GM08714 (cell line): ENCODE results near the gene HMCN2.
"Not testable (repeated sequence)": the region's sequence is repeated elsewhere in the genome, so short reads cannot be mapped to it uniquely, and the experiment has no call there.

Experiments used
- H3K4me3 ChIP-seq: fragments of 200-500 bp; sonication (Bioruptor generic); 2 replicates; pipeline ENCODE4 v1.5.1; 2014; ENCODE audit warnings: mild to moderate bottlenecking, low read length, inconsistent platforms
- ZNF274 ChIP-seq: IDR thresholded peaks from 2 replicates; pipeline ENCODE4 v1.6.1; 2012; ENCODE audit warnings: mild to moderate bottlenecking, low read depth, low read length

HMCN2 gene

GRCh38 chr9:130266236-130267098 lies 907 bp downstream of the HMCN2 start:
- no peak overlapping the region for H3K4me3 ChIP-seq
- no peak for TF ChIP-seq ZNF274

- no peak overlapping the region for H3K4me3 ChIP-seq
- TF ChIP-seq ZNF274, result no peak
Observed at GRCh38 chr9:130267930-130268329, 2.4 kb downstream of the HMCN2 start.

DNA sequence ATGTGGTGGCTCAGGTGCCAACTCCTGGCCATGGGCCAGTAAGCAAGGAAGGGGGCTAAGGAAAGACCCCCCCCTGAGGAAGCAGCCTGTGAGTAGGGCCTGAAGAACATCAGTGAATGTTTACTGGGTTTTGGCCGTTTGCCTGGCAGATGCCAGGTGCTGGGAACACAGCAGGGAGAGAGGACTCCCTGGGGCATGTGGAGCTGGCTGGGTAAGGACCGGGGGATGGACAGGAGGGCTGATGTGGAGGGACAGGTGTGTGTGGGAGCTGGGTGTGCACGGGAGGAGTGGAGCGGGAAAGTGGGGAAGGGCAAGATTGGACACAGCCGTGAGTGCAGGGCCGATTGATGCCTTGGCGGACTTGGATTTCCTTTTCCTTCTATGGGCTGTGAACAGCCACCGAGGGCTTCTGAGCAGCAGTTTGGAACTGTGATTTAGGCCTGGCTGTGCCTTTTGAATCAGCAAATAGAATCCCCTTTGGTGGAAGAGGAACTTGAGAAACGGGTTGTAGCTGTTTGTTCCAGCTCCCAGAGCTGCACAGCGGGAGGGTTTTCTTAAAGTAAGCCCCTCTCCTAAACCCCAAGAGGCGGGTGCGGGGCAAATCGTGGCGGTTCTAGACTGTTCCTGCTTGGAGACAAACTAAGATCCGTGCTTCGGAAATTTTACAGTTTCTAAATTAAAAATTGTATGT lies 3.1 kb downstream of the HMCN2 start:
- TF ChIP-seq ZNF274, result no peak
- H3K4me3 ChIP-seq, result no peak overlapping the region

DNA sequence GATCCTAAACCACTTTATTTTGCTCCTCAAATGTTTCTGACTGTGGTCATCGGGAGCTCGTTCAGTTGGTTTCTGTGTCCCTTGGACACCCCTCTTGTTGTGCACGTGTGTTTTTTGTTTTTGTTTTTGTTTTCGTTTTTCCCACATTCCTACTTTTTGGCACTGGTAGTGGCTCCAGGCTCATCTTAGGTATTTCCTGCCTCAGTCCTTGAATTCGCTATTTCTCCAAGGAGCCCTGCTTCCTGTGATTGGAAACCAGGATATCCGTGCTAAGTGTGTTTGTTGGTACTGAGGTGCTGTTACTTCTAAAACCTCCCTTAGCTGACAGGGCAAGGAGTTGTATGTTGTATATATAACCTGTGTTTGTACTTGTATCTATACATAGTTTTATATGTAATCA lies 5.9 kb downstream of the HMCN2 start:
- no peak overlapping the region for H3K4me3 ChIP-seq
- TF ChIP-seq ZNF274, result no peak

DNA sequence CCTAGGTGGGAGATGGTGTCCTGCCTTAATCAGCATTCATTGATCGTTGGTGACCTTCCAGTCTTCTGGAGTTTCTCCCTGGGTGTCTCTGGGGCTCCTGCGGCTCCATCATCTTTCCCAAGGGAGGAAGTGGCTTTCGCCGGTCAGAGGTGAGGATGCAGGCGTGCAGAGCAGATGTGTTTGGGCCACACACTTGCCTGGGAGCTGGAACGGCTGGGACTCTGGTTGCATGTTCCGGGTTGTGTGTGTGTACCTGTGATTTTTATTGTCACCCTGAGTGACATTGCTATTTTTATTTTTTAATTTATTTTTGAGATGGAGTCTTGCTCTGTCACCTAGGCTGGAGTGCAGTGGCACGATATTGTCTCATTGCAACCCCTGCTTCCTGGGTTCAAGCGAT lies 9.6 kb downstream of the HMCN2 start:
- no peak for TF ChIP-seq ZNF274

DNA sequence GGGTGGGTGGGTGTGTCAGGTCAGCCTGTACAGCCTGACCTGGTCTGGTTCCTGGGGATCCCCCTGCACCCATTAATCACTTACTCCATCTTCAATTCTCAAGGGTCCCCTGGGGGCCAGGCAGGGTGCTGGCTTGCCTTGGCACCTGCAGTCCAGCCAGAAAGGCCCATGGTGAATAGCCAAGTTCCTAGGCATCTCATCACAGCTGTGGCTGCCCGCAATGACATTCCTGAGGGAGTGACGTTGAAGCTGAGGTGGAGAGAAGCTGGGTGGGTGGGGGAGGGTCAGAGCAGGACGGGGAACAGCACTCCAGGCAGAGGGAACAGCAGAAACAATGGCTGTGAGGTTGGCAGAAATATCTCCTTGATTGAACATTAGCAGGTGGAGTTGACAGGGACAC lies 10.6 kb downstream of the HMCN2 start:
- TF ChIP-seq ZNF274, result no peak

More for the DNA sequence above, 9.6 kb downstream of the HMCN2 start:
- no peak overlapping the region for H3K4me3 ChIP-seq

DNA sequence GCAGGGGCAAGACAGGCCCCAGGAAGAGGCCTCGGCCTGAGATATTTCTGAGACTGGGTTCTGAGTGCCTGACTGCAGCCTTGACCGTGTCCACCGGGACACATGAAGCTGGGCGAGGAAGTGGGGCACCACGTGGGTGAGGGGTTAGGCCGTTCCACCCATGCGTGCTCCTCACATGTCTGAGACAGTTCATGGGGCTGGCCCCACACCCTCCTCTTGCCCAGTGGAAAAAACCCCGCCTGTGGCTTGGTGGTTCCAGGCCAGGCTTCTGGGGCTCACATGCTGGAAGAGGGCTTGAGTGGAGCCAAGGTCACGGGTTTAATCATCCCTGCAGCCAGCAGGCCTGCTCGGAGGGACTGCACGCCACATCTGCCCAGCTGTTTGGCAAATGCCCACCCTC lies 11.4 kb downstream of the HMCN2 start:
- TF ChIP-seq ZNF274, result no peak

More for the DNA sequence above, 10.6 kb downstream of the HMCN2 start:
- H3K4me3 ChIP-seq, result no peak overlapping the region

GRCh38 chr9:130277525-130277924 lies 12.0 kb downstream of the HMCN2 start:
- not testable (repeated sequence) for H3K4me3 ChIP-seq

More for the DNA sequence above, 11.4 kb downstream of the HMCN2 start:
- no peak overlapping the region for H3K4me3 ChIP-seq

- no peak overlapping the region for H3K4me3 ChIP-seq
- TF ChIP-seq ZNF274, result no peak
Observed at GRCh38 chr9:130283539-130284248, 18.1 kb downstream of the HMCN2 start.

GRCh38 chr9:130284249-130284625 lies 18.7 kb downstream of the HMCN2 start:
- no peak overlapping the region for H3K4me3 ChIP-seq
- no peak for TF ChIP-seq ZNF274

GRCh38 chr9:130284690-130285089 lies 19.1 kb downstream of the HMCN2 start:
- TF ChIP-seq ZNF274, result no peak
- no peak overlapping the region for H3K4me3 ChIP-seq

- no peak for TF ChIP-seq ZNF274
- H3K4me3 ChIP-seq, result no peak overlapping the region
Observed at GRCh38 chr9:130285271-130285670, 19.7 kb downstream of the HMCN2 start.

DNA sequence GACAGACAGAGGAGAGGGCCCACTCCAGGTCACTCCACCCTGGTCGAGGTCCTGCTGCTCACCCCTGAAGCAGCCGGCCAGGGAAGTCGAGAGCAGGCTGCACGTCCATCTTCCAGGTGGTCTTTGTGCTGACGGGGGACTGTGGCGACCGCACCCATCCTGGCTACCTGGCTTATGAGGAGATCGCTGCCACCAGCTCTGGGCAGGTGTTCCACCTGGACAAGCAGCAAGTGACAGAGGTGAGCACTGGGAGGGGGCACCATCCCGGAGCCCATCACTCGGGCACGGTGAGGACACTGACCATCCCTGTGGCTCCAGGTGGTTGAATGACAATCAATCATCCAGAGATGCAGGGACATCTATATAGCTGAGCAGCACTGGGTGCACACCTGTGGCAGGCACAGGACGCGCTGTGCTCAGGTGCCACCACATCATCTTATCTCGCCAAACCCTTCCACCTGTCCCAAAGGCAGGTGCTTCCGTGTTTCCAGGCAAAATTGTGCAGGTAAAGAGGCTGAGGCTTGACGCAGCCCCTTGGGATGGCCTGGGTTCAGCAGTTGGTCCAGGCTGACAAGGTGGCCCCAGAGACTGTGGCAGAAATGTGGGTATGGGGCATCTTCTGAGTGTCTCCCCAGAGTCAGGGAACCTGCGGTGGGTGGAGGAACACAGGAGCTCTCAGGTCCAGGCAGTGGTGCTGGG lies 20.7 kb downstream of the HMCN2 start:
- TF ChIP-seq ZNF274, result no peak
- no peak overlapping the region for H3K4me3 ChIP-seq

DNA sequence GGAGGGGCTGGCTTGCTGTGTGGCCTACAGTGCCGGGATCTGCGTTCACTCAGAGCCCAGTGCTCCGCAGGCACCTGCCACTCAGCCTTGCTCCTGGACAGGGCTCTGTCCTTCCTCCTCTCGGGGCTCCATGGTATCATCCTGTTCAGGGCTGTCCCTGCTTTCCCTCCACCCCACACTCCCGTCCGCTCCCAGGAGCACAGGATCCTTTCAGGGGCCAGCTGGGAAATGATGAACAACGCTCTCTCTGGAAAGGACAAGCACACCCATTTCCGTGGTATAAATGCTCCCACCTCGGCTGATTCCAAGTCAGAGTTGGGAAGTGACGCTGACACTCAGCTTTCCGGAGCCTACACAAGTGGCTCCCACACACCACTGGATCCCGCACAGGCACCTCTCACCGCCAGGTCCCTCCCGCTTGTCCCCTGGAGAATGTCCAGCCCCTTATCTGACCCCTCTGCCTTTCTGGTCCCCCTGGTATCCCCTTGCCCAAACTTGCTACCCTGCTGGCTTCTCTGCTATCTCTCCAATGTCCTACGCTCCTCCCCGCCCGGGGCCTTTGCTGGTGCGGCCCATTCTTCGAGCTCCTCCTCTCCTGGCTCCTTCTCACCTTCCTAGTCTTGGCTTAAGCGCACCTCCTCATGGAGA lies 21.3 kb downstream of the HMCN2 start:
- no peak overlapping the region for H3K4me3 ChIP-seq
- no peak for TF ChIP-seq ZNF274
